ENCODE data around the gene ARHGDIG.

DNA sequence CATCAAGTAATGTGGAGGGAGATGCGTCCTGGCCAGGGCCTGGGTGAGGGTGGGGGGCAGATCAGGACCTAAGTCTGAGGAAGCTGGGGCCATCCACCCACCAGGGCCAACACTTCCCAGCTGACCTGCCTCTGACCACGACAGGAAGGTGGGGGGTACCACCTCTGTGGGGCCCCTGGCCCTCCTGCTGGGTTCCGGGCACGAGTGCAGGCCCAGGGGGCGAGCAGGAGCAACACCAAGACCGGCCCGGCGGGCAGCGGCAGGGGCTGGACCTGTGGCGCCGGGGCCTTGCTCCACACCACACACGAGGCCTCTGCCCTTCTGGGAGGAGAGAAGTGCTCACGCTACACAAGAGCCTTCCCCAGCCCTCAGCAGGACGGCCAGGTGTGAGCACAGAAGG is 15.9 kb downstream of the ARHGDIG start:
- TF ChIP-seq, protein P1, sequence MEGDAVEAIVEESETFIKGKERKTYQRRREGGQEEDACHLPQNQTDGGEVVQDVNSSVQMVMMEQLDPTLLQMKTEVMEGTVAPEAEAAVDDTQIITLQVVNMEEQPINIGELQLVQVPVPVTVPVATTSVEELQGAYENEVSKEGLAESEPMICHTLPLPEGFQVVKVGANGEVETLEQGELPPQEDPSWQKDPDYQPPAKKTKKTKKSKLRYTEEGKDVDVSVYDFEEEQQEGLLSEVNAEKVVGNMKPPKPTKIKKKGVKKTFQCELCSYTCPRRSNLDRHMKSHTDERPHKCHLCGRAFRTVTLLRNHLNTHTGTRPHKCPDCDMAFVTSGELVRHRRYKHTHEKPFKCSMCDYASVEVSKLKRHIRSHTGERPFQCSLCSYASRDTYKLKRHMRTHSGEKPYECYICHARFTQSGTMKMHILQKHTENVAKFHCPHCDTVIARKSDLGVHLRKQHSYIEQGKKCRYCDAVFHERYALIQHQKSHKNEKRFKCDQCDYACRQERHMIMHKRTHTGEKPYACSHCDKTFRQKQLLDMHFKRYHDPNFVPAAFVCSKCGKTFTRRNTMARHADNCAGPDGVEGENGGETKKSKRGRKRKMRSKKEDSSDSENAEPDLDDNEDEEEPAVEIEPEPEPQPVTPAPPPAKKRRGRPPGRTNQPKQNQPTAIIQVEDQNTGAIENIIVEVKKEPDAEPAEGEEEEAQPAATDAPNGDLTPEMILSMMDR (IDR thresholded peaks at IDR 0.05; ENCODE audit: insufficient read depth, low read length): no peak
- TF ChIP-seq, protein P2, sequence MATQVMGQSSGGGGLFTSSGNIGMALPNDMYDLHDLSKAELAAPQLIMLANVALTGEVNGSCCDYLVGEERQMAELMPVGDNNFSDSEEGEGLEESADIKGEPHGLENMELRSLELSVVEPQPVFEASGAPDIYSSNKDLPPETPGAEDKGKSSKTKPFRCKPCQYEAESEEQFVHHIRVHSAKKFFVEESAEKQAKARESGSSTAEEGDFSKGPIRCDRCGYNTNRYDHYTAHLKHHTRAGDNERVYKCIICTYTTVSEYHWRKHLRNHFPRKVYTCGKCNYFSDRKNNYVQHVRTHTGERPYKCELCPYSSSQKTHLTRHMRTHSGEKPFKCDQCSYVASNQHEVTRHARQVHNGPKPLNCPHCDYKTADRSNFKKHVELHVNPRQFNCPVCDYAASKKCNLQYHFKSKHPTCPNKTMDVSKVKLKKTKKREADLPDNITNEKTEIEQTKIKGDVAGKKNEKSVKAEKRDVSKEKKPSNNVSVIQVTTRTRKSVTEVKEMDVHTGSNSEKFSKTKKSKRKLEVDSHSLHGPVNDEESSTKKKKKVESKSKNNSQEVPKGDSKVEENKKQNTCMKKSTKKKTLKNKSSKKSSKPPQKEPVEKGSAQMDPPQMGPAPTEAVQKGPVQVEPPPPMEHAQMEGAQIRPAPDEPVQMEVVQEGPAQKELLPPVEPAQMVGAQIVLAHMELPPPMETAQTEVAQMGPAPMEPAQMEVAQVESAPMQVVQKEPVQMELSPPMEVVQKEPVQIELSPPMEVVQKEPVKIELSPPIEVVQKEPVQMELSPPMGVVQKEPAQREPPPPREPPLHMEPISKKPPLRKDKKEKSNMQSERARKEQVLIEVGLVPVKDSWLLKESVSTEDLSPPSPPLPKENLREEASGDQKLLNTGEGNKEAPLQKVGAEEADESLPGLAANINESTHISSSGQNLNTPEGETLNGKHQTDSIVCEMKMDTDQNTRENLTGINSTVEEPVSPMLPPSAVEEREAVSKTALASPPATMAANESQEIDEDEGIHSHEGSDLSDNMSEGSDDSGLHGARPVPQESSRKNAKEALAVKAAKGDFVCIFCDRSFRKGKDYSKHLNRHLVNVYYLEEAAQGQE (IDR thresholded peaks at IDR 0.05; ENCODE audit: insufficient replicate concordance, low read depth): no peak
- no peak for TF ChIP-seq SPI1 (IDR thresholded peaks at IDR 0.05; ENCODE audit: borderline replicate concordance, low read depth)

Measured in HL-60 (cell line).